Tibial artery (tissue), 4 donors: ENCODE measurements around the gene PCAT7.

ENCODE experiments used
- DNase-seq, 2 donors: peaks; one replicate each; pipeline ENCODE4 v3.0.0-alpha.2; 2019
- H3K27ac ChIP-seq, 2 donors: fragments of 200-600 bp; sonication (generic) in 1 of 2; 1 replicate in 1 of 2; 2 replicates in 1 of 2; pipeline ENCODE4 v1.5.1; 2018 to 2019; ENCODE audit warnings: mild to moderate bottlenecking in 1 of 2
- H3K27me3 ChIP-seq, 2 donors: fragments of 200-600 bp; sonication (generic) in 1 of 2; one replicate each; pipeline versions ENCODE4 v1.5.1 to v1.6.0; 2016 to 2019
- H3K36me3 ChIP-seq, 3 donors: fragments of 200-600 bp; sonication (generic) in 2 of 3; one replicate each; pipeline ENCODE4 v1.5.1; 2016 to 2019; ENCODE audit warnings: mild to moderate bottlenecking in 2 of 3
- H3K4me1 ChIP-seq, 4 donors: fragments of 200-600 bp; sonication (generic) in 2 of 4; 1 replicate in 3 of 4; 2 replicates in 1 of 4; pipeline ENCODE4 v1.5.1; 2016 to 2019
- H3K4me3 ChIP-seq, 2 donors: fragments of 200-600 bp; sonication (generic) in 1 of 2; 1 replicate in 1 of 2; 2 replicates in 1 of 2; pipeline ENCODE4 v1.5.1; 2018 to 2019; ENCODE audit warnings: mild to moderate bottlenecking in 2 of 2
- H3K9me3 ChIP-seq, 3 donors: fragments of 200-600 bp; sonication (generic) in 1 of 3; one replicate each; pipeline ENCODE4 v1.5.1; 2016 to 2019
- intact Hi-C: fragments of 100-400 bp; cut with DNase I; formaldehyde crosslinking; loops from one replicate; pipeline ENCODE4 v1.15.0; 2023; ENCODE audit warnings: low total_unique reads
- TF ChIP-seq, protein P1 (sequence below), 2 experiments: fragments of 200-600 bp in 1 of 2; fragments of 450-650 bp in 1 of 2; IDR thresholded peaks; one replicate each; pipeline ENCODE4 v1.5.1; 2017 to 2019; ENCODE audit warnings: antibody characterized with exemption in 2 of 2, mild to moderate bottlenecking in 1 of 2, moderate library complexity in 1 of 2

The PCAT7 gene

DNA sequence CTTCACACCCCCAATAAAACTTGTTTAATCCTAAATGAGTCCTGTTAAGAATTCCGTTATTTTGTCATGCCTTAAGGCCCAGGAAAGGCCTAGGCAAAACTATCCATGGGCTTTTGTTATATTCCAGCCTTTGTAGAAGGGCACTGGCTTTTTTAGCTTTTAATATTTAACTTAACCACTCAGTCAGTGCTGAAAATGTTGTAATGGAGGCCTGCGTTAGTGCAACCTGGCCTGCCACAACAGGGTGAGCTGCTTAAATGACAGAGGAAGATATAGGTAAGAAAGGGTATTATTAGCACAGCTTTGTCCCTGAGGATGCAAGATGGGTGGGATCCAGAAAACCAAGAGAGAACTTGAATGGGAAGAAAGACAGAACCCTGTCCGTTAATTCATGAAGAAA, 40.2 kb upstream of the PCAT7 start:
- intact Hi-C loops, result no loop called here
- no peak overlapping the region for H3K4me3 ChIP-seq
- H3K27ac ChIP-seq, result no peak overlapping the region
- H3K27me3 ChIP-seq, result no peaks in the 10 kb centered on the region
- DNase-seq, result no peak
- no peaks in the 10 kb centered on the region for H3K36me3 ChIP-seq
- H3K9me3 ChIP-seq, result no peaks in the 10 kb centered on the region
- no peaks in the 10 kb centered on the region for H3K4me1 ChIP-seq
- TF ChIP-seq, protein P1, sequence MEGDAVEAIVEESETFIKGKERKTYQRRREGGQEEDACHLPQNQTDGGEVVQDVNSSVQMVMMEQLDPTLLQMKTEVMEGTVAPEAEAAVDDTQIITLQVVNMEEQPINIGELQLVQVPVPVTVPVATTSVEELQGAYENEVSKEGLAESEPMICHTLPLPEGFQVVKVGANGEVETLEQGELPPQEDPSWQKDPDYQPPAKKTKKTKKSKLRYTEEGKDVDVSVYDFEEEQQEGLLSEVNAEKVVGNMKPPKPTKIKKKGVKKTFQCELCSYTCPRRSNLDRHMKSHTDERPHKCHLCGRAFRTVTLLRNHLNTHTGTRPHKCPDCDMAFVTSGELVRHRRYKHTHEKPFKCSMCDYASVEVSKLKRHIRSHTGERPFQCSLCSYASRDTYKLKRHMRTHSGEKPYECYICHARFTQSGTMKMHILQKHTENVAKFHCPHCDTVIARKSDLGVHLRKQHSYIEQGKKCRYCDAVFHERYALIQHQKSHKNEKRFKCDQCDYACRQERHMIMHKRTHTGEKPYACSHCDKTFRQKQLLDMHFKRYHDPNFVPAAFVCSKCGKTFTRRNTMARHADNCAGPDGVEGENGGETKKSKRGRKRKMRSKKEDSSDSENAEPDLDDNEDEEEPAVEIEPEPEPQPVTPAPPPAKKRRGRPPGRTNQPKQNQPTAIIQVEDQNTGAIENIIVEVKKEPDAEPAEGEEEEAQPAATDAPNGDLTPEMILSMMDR (IDR thresholded peaks at IDR 0.05), result no peak

DNA sequence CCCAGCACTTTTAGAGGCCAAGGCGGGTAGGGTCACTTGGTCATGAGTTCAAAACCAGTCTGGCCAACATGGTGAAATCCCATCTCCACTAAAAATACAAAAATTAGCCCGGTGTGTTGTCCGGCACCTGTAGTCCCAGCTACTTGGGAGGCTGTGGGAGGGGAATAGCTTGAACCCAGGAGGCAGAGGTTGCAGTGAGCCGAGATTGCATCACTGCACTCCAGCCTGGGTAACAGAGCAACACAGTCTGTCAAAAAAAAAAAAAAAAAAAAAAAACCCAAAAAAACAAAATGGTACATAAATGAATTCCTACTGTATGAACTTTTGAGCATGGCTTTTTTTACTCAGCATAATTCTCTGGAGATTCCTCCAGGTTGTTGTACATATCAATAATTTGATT, 37.6 kb upstream of the PCAT7 start:
- no peak for DNase-seq
- no peak overlapping the region for H3K27ac ChIP-seq
- no peaks in the 10 kb centered on the region for H3K4me1 ChIP-seq
- H3K9me3 ChIP-seq, result no peaks in the 10 kb centered on the region
- H3K27me3 ChIP-seq, result no peaks in the 10 kb centered on the region
- no peak overlapping the region for H3K4me3 ChIP-seq
- no peaks in the 10 kb centered on the region for H3K36me3 ChIP-seq
- intact Hi-C loops, result no loop called here
- TF ChIP-seq, protein P1 (IDR thresholded peaks at IDR 0.05), result no peak

DNA sequence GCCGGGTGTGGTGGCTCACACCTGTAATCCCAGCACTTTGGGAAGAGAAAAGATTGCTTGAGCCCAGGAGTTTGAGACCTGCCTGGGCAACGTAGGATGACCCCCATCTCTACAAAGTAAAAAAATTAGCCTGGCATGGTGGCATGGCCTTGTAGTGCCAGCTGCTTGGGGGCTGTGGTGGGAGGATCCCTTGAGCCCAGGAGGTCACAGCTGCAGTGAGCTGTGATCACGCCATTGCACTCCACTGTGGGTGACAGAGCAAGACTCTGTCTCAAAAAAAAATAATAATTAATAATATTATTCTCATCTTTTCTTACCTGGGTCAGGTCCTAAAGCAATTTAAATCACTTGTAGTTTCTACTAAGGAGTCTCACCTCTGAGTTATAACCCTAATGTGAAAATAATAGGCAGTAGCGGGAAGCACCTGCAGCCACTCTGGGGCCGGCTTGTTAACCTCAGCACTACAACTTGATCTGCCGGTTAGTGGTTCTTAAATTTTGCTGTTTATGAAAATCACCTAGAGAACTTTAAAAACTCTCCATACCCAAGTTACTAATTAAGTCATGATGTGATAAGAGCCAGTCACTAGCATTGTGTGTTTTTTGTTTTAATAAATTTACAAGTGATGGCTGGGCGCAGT, 29.4 kb upstream of the PCAT7 start:
- DNase-seq, result no peak
- H3K36me3 ChIP-seq, result no peaks in the 10 kb centered on the region
- H3K27ac ChIP-seq, result no peak overlapping the region
- no peak overlapping the region for H3K4me3 ChIP-seq
- no peaks in the 10 kb centered on the region for H3K27me3 ChIP-seq
- TF ChIP-seq, protein P1 (IDR thresholded peaks at IDR 0.05), result no peak
- no peaks in the 10 kb centered on the region for H3K4me1 ChIP-seq
- no peaks in the 10 kb centered on the region for H3K9me3 ChIP-seq
- intact Hi-C loops, result no loop called here

DNA sequence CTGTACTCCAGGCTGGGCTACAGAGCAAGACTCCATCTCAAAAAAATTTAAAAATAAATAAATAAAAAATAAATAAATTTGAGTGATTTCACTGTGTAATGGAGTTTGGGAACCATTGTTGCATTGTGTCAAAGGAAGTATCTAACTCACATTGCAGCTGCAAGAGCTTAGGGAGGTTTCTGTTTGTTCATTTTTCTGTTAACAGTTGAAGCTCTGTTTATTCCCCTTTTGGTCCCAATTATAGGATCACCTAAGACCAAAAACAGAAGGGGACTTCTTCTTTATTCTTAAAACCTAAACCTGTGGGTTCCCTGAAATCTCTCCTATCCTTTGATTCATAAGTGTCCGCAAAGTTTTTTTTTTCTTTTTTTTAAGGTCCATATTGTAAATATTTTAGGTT, 28.6 kb upstream of the PCAT7 start:
- TF ChIP-seq, protein P1 (IDR thresholded peaks at IDR 0.05), result no peak
- no peak overlapping the region for H3K27ac ChIP-seq
- DNase-seq, result no peak
- intact Hi-C loops, result no loop called here
- no peaks in the 10 kb centered on the region for H3K36me3 ChIP-seq
- H3K4me3 ChIP-seq, result no peak overlapping the region
- peaks cover 0 to 3% of the 10 kb centered on the region in 2 donors for H3K27me3 ChIP-seq
- no peaks in the 10 kb centered on the region for H3K9me3 ChIP-seq
- H3K4me1 ChIP-seq, result no peaks in the 10 kb centered on the region

DNA sequence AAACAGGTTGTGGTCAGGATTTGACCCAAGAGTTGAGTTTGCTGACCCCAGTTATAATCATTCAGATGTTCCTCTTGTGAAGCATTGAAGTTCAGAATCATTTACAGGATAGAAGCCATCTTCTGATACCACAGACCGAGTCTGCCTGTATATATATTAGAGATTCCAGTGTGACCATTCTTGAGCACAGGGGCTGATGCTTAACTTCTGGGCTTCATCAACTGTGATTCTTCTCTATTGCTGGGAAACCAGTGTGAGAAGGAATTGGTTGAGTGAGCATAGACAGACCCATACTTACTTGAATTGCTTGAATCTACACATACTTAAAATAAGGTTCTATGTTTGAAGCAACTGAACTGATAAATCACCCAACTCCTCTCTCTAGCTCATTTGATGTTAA, 27.9 kb upstream of the PCAT7 start:
- intact Hi-C loops, result no loop called here
- no peaks in the 10 kb centered on the region for H3K4me1 ChIP-seq
- TF ChIP-seq, protein P1 (IDR thresholded peaks at IDR 0.05), result no peak
- no peak overlapping the region for H3K27ac ChIP-seq
- no peaks in the 10 kb centered on the region for H3K9me3 ChIP-seq
- no peak for DNase-seq
- peaks cover 0 to 3% of the 10 kb centered on the region in 2 donors for H3K27me3 ChIP-seq
- no peaks in the 10 kb centered on the region for H3K36me3 ChIP-seq
- H3K4me3 ChIP-seq, result no peak overlapping the region

DNA sequence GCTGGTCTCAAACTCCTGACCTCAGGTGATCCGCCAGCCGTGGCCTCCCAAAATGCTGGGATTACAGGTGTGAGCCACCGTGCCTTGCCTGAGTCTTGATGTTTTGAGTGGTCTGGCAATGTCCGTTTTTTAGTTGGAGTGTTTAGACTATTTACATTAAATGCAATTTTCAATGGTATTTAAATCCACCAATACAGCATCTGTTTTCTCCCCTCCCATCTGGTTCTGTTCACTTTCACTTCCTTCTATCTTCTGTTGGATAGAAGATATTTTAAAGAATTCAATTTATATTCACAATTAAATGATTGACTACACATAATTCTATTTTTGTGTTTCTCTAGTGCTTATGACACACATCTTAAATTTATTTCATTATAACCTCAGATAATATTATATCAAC, 26.0 kb upstream of the PCAT7 start:
- DNase-seq, result no peak
- no peaks in the 10 kb centered on the region for H3K36me3 ChIP-seq
- no peak overlapping the region for H3K27ac ChIP-seq
- intact Hi-C loops, result no loop called here
- peaks cover 0 to 3% of the 10 kb centered on the region in 2 donors for H3K27me3 ChIP-seq
- H3K4me3 ChIP-seq, result no peak overlapping the region
- TF ChIP-seq, protein P1 (IDR thresholded peaks at IDR 0.05), result no peak
- H3K9me3 ChIP-seq, result no peaks in the 10 kb centered on the region
- H3K4me1 ChIP-seq, result no peaks in the 10 kb centered on the region
